Colonic mucosa (tissue), 4 donors: ENCODE measurements around the gene NUMA1. TPM values are rescaled to one million over a fixed set of nuclear protein-coding genes. Genes with fewer than 3 reads are reported as not detected.
A peak's percentile ranks its signal among the peaks of the same experiment; 100 is the strongest.

Experiments
- DNase-seq: peaks from one replicate; pipeline ENCODE4 v3.0.0-alpha.2; 2020
- H3K27ac ChIP-seq: fragments of 200-600 bp; one replicate; pipeline ENCODE4 v1.8.0; 2021
- H3K27me3 ChIP-seq: fragments of 200-600 bp; one replicate; pipeline ENCODE4 v1.8.0; 2021
- H3K36me3 ChIP-seq: fragments of 200-600 bp; one replicate; pipeline ENCODE4 v1.8.0; 2021
- H3K4me1 ChIP-seq: fragments of 200-600 bp; one replicate; pipeline ENCODE4 v1.8.0; 2021; ENCODE audit warnings: mild to moderate bottlenecking
- H3K4me3 ChIP-seq: fragments of 200-600 bp; one replicate; pipeline ENCODE4 v1.8.0; 2021
- H3K9ac ChIP-seq, 2 donors: one replicate each; pipeline ENCODE4 v1.7.0; 2013; ENCODE audit warnings: control low read depth in 2 of 2, low read depth in 2 of 2, low read length in 2 of 2
- H3K9me3 ChIP-seq: fragments of 200-600 bp; one replicate; pipeline ENCODE4 v1.8.0; 2021
- CTCF ChIP-seq: fragments of 200-600 bp; IDR thresholded peaks from one replicate; pipeline ENCODE4 v1.8.0; 2022; ENCODE audit warnings: antibody characterized with exemption, mild to moderate bottlenecking
- intact Hi-C: fragments of 100-400 bp; cut with DNase I; formaldehyde crosslinking; loops from one replicate; pipeline ENCODE4 v1.14.1; 2022
- total RNA-seq, 2 donors: library from RNA; stranded (reverse); fragmentation: NEBNext Ultra II Directional in 1 of 2; extraction: Animal tissue kit (Norgen Biotek cat#: 25700) in 1 of 2; gene quantifications; one replicate each; pipeline ENCODE4 v1.2.1, GENCODE V29; 2021
- donor health status: healthy.
- donor health status: DM: no; HTN: no; CAD: no.
- donor health status: DM: no; HTN: no; CAD: no.

The NUMA1 gene
- total RNA-seq, 2 donors from 2014 or later = 154 to 158 TPM

GRCh38 chr11:72079819-72080325, 470 bp downstream of the NUMA1 start:
- no peaks in the 10 kb centered on the region for H3K4me1 ChIP-seq
- H3K9me3 ChIP-seq = no peaks in the 10 kb centered on the region
- no peaks in the 10 kb centered on the region for H3K36me3 ChIP-seq
- peak; percentile 41 for DNase-seq
- peak overlapping the region; percentile 76 for H3K4me3 ChIP-seq
- intact Hi-C loops = no loop called here
- no peak for TF ChIP-seq CTCF
- H3K9ac ChIP-seq = peak overlapping the region; percentile 51 to 92
- peak overlapping the region; percentile 88 for H3K27ac ChIP-seq
- no peaks in the 10 kb centered on the region for H3K27me3 ChIP-seq

- no peak overlapping the region for H3K4me3 ChIP-seq
These were observed 1.9 kb downstream of the NUMA1 start for GRCh38 chr11:72078477-72078876.

GRCh38 chr11:72075756-72076155, 4.6 kb downstream of the NUMA1 start:
- DNase-seq = no peak
- no peaks in the 10 kb centered on the region for H3K36me3 ChIP-seq
- H3K4me1 ChIP-seq = no peaks in the 10 kb centered on the region
- TF ChIP-seq CTCF = no peak
- no peak overlapping the region for H3K4me3 ChIP-seq
- intact Hi-C loops = no loop called here
- H3K9me3 ChIP-seq = no peaks in the 10 kb centered on the region
- no peak overlapping the region for H3K9ac ChIP-seq
- H3K27me3 ChIP-seq = no peaks in the 10 kb centered on the region
- H3K27ac ChIP-seq = no peak overlapping the region

More at GRCh38 chr11:72078477-72078876, 1.9 kb downstream of the NUMA1 start:
- H3K27ac ChIP-seq = peak overlapping the region; percentile 88
- peak overlapping the region in 1 of 2 donors; percentile 92 for H3K9ac ChIP-seq
- DNase-seq = no peak
- H3K9me3 ChIP-seq = no peaks in the 10 kb centered on the region
- intact Hi-C loops = no loop called here
- H3K27me3 ChIP-seq = no peaks in the 10 kb centered on the region
- no peaks in the 10 kb centered on the region for H3K4me1 ChIP-seq
- no peaks in the 10 kb centered on the region for H3K36me3 ChIP-seq
- TF ChIP-seq CTCF = no peak

- no peak overlapping the region for H3K9ac ChIP-seq
- no peaks in the 10 kb centered on the region for H3K36me3 ChIP-seq
- intact Hi-C loops = no loop called here
- TF ChIP-seq CTCF = no peak
- H3K4me1 ChIP-seq = no peaks in the 10 kb centered on the region
- no peaks in the 10 kb centered on the region for H3K9me3 ChIP-seq
- H3K4me3 ChIP-seq = no peak overlapping the region
- H3K27ac ChIP-seq = no peak overlapping the region
- no peaks in the 10 kb centered on the region for H3K27me3 ChIP-seq
- DNase-seq = no peak
These were observed 5.2 kb downstream of the NUMA1 start for GRCh38 chr11:72075109-72075508.

GRCh38 chr11:72072348-72072747, 8.0 kb downstream of the NUMA1 start:
- H3K27ac ChIP-seq = no peak overlapping the region
- H3K9ac ChIP-seq = no peak overlapping the region
- no peak for DNase-seq

More at GRCh38 chr11:72072348-72072747, 8.0 kb downstream of the NUMA1 start:
- peaks cover 6% of the 10 kb centered on the region for H3K4me1 ChIP-seq
- intact Hi-C loops = no loop called here
- TF ChIP-seq CTCF = no peak
- no peaks in the 10 kb centered on the region for H3K36me3 ChIP-seq
- no peak overlapping the region for H3K4me3 ChIP-seq
- no peaks in the 10 kb centered on the region for H3K9me3 ChIP-seq
- no peaks in the 10 kb centered on the region for H3K27me3 ChIP-seq
